ENCODE results near the gene ZC3H12A.

DNA sequence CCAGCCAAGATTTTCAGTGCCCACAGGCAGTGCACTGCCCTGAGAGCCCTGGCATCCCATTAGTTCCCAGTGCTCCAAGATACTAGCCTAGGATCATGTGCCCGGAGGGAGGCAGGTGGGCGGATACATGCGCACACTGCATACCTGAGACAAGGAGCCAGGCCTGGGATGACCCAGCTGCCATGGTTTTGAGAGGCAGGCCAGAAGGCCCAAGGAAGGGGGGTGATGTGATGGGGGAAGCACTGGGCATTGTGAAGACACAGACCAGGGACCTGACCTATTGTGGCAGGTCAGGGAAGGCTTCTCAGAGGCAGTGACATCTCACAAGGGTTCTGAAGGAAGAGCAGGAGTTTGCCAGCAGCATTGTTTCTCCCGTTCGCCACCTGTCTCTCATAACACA lies 3.6 kb downstream of the ZC3H12A start:
- TF ChIP-seq, protein P1, sequence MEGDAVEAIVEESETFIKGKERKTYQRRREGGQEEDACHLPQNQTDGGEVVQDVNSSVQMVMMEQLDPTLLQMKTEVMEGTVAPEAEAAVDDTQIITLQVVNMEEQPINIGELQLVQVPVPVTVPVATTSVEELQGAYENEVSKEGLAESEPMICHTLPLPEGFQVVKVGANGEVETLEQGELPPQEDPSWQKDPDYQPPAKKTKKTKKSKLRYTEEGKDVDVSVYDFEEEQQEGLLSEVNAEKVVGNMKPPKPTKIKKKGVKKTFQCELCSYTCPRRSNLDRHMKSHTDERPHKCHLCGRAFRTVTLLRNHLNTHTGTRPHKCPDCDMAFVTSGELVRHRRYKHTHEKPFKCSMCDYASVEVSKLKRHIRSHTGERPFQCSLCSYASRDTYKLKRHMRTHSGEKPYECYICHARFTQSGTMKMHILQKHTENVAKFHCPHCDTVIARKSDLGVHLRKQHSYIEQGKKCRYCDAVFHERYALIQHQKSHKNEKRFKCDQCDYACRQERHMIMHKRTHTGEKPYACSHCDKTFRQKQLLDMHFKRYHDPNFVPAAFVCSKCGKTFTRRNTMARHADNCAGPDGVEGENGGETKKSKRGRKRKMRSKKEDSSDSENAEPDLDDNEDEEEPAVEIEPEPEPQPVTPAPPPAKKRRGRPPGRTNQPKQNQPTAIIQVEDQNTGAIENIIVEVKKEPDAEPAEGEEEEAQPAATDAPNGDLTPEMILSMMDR (IDR thresholded peaks at IDR 0.05) = no peak
- TF ChIP-seq POLR2A (IDR thresholded peaks at IDR 0.05) = no peak

Measured in testis (tissue), 2 donors.